Fibroblast of lung (primary cell): ENCODE data around the gene DNAAF8. TPM values are rescaled to one million over a fixed set of nuclear protein-coding genes. Genes with fewer than 3 reads are reported as not detected.

Source experiments
- DNase-seq, 2 donors: peaks; one replicate each; pipeline versions ENCODE4 v3.0.0 to v3.0.0-alpha.2; 2010; ENCODE audit warnings: low read depth in 2 of 2
- H2AFZ ChIP-seq: 2 replicates; pipeline ENCODE4 v1.5.1; 2012; ENCODE audit warnings: low read length, control low read depth, inconsistent platforms
- H3K27ac ChIP-seq: 2 replicates; pipeline ENCODE4 v1.5.1; 2011; ENCODE audit warnings: low read length, control low read depth; ENCODE audit not compliant: insufficient read depth
- H3K27me3 ChIP-seq: 2 replicates; pipeline ENCODE4 v1.5.1; 2011; ENCODE audit warnings: mild to moderate bottlenecking, low read length; ENCODE audit not compliant: control insufficient read depth, insufficient read depth
- H3K36me3 ChIP-seq: 2 replicates; pipeline ENCODE4 v1.5.1; 2011; ENCODE audit warnings: low read length; ENCODE audit not compliant: control insufficient read depth, insufficient read depth
- H3K4me1 ChIP-seq: 2 replicates; pipeline ENCODE4 v1.5.1; 2011; ENCODE audit warnings: low read length; ENCODE audit not compliant: control insufficient read depth, insufficient read depth; ENCODE audit errors: extremely low read depth
- H3K4me2 ChIP-seq: 2 replicates; pipeline ENCODE4 v1.5.1; 2011; ENCODE audit warnings: low read length, control low read depth; ENCODE audit not compliant: insufficient read depth; ENCODE audit errors: extremely low read depth
- H3K4me3 ChIP-seq, 4 experiments: fragments of 200-600 bp in 1 of 4; sonication (generic) in 1 of 4; replicated peaks in 1 of 4; 2 replicates each; pipeline ENCODE4 v1.5.1; 2011 to 2016; ENCODE audit warnings: low read length in 4 of 4, low read depth in 3 of 4, mild to moderate bottlenecking in 3 of 4, control low read depth in 2 of 4, inconsistent platforms in 1 of 4, mixed read lengths in 1 of 4; ENCODE audit not compliant: insufficient read depth in 1 of 4; ENCODE audit errors: control extremely low read depth in 1 of 4
- H3K79me2 ChIP-seq: 2 replicates; pipeline ENCODE4 v1.5.1; 2012; ENCODE audit warnings: mild to moderate bottlenecking, low read length, inconsistent platforms; ENCODE audit not compliant: control insufficient read depth, insufficient read depth
- H3K9ac ChIP-seq: 2 replicates; pipeline ENCODE4 v1.5.1; 2011; ENCODE audit warnings: mild to moderate bottlenecking, low read length, control low read depth; ENCODE audit not compliant: insufficient read depth
- H3K9me3 ChIP-seq: 2 replicates; pipeline ENCODE4 v1.5.1; 2012; ENCODE audit warnings: low read depth, low read length; ENCODE audit not compliant: control insufficient read depth, insufficient read depth
- H4K20me1 ChIP-seq: 2 replicates; pipeline ENCODE4 v1.5.1; 2011; ENCODE audit warnings: low read length; ENCODE audit not compliant: control insufficient read depth, insufficient read depth; ENCODE audit errors: extremely low read depth
- CTCF ChIP-seq, 2 donors: IDR thresholded peaks in 1 of 2; conservative IDR thresholded peaks in 1 of 2; 1 replicate in 1 of 2; 2 replicates in 1 of 2; pipeline ENCODE4 v1.5.1; 2011 to 2012; ENCODE audit warnings: low read length in 2 of 2, control low read depth in 1 of 2, inconsistent platforms in 1 of 2, low read depth in 1 of 2, mild to moderate bottlenecking in 1 of 2
- EZH2 ChIP-seq: IDR thresholded peaks from 2 replicates; pipeline ENCODE4 v1.5.1; 2012; ENCODE audit warnings: low read length, control low read depth, mild to moderate bottlenecking; ENCODE audit errors: missing control alignments
- polyA plus RNA-seq, 2 donors: library from polyadenylated mRNA; depleted of rRNA in 1 of 2; stranded (reverse) in 1 of 2; unstranded in 1 of 2; fragments of >200 nt; gene quantifications; 2 replicates each; pipeline ENCODE4 v1.2.1, GENCODE V29; 2011 to 2012; ENCODE audit warnings: missing spikeins in 1 of 2
- total RNA-seq: library from RNA; depleted of rRNA; stranded (reverse); fragments of >200 nt; gene quantifications from 2 replicates; pipeline ENCODE4 v1.2.1, GENCODE V29; 2014

DNAAF8 gene
- total and polyA plus RNA-seq, 2 donors (not counting 1 experiment from before 2014, with no cell fraction given), result 0.50 to 0.95 TPM

DNA sequence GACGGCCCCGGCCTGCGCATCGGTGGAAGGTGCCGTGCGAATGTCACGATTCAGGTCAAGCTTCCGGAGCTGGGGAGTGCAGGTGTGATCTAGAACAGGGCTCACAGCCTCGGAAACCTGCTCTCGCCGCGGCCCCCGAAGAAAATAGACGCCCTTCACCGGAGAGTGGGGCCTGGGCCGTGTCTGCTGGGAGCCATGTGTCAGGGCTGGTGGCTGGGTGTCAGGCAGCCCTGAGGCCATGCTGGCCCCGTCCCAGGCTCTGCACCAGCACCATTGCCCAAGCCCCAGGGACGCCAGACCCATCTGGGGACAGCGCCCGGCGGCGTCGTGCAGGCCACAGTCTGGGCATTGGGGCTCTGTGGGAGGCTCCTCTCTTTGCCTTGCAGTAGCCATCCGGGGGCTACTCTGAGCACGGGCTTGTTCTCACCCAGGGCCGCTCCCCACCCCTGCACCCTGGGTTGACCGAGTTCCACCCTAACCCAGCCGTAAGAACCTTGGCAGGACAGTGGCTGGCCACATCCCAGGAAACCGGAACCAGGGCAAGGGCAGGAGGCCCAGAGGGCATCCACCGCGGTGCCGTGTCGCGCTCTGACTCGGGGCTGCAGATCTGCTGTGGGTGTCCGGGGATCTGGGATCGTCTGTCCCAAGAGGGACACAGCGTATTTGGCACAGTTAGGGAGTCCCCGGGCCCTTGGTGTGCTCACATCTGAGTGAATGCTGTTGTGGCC is 46.2 kb upstream of the DNAAF8 start:
- DNase-seq, result no peak
- H3K9ac ChIP-seq, result no peak overlapping the region
- no peaks in the 10 kb centered on the region for H3K79me2 ChIP-seq
- H2AFZ ChIP-seq, result no peak overlapping the region
- no peak overlapping the region for H3K4me3 ChIP-seq
- H3K36me3 ChIP-seq, result peaks cover 21% of the 10 kb centered on the region
- no peaks in the 10 kb centered on the region for H3K9me3 ChIP-seq
- no peak overlapping the region for H3K4me2 ChIP-seq
- H3K4me1 ChIP-seq, result no peaks in the 10 kb centered on the region
- no peaks in the 10 kb centered on the region for H3K27me3 ChIP-seq
- TF ChIP-seq CTCF (conservative IDR thresholded peaks at IDR 0.05 in 1 of 2, IDR thresholded peaks at IDR 0.05 in 1 of 2; ENCODE audit: low read depth in 1 of 2, low read length in 2 of 2) (no peak), EZH2 (no peak)
- H3K27ac ChIP-seq, result no peak overlapping the region
- H4K20me1 ChIP-seq, result no peaks in the 10 kb centered on the region

- Histone ChIP-seq H3K27ac (no peak overlapping the region), H3K9ac (no peak overlapping the region), H3K4me3 (no peak overlapping the region), H3K4me1 (no peaks in the 10 kb centered on the region), H3K27me3 (no peaks in the 10 kb centered on the region), H4K20me1 (no peaks in the 10 kb centered on the region), H2AFZ (no peak overlapping the region), H3K9me3 (no peaks in the 10 kb centered on the region), H3K79me2 (no peaks in the 10 kb centered on the region), H3K36me3 (peaks cover 20% of the 10 kb centered on the region), H3K4me2 (no peak overlapping the region)
- DNase-seq, result no peak
- TF ChIP-seq EZH2 (no peak), CTCF (conservative IDR thresholded peaks at IDR 0.05 in 1 of 2, IDR thresholded peaks at IDR 0.05 in 1 of 2; ENCODE audit: low read depth in 1 of 2, low read length in 2 of 2) (no peak)
Observed at GRCh38 chr16:4688674-4689045, 45.7 kb upstream of the DNAAF8 start.

GRCh38 chr16:4689091-4689671 is 45.2 kb upstream of the DNAAF8 start:
- TF ChIP-seq EZH2 (no peak), CTCF (conservative IDR thresholded peaks at IDR 0.05 in 1 of 2, IDR thresholded peaks at IDR 0.05 in 1 of 2; ENCODE audit: low read depth in 1 of 2, low read length in 2 of 2) (no peak)
- no peaks in the 10 kb centered on the region for H3K27me3 ChIP-seq
- peaks cover 2% of the 10 kb centered on the region for H3K79me2 ChIP-seq
- H2AFZ ChIP-seq, result no peak overlapping the region
- H3K4me3 ChIP-seq, result no peak overlapping the region
- H3K4me1 ChIP-seq, result no peaks in the 10 kb centered on the region
- H3K36me3 ChIP-seq, result peaks cover 17% of the 10 kb centered on the region
- no peak for DNase-seq
- H3K4me2 ChIP-seq, result no peak overlapping the region
- H3K27ac ChIP-seq, result no peak overlapping the region
- H3K9me3 ChIP-seq, result no peaks in the 10 kb centered on the region
- no peak overlapping the region for H3K9ac ChIP-seq
- H4K20me1 ChIP-seq, result no peaks in the 10 kb centered on the region
